ENCODE measurements around the gene KCNK18. TPM values are rescaled to one million over a fixed set of nuclear protein-coding genes. Genes with fewer than 3 reads are reported as not detected.

KCNK18 gene
- total and polyA plus RNA-seq, 2 donors (not counting 3 experiments of a cell fraction or from before 2014, with no cell fraction given): not detected

- H3K27me3 ChIP-seq (ENCODE audit: control insufficient read depth in 2 of 2, insufficient read depth in 2 of 2, low read length in 2 of 2): peaks cover 1 to 5% of the 10 kb centered on the region in 2 experiments
- CTCF ChIA-PET: interaction anchor here (0.8 to 6.2 kb wide), 5 partner anchors 10 to 1240 kb away, joined by 3 to 240 read pairs (median 4); no protein-coding TSS in a partner anchor
- no peak overlapping the region for H3K9ac ChIP-seq (replicated peaks; ENCODE audit: extremely low read depth, insufficient read depth, low read length)
- intact Hi-C loops (cut with micrococcal nuclease): loop anchor here (5.0 kb wide), 1 partner anchor 259 kb away; no protein-coding TSS in a partner anchor
- H4K20me1 ChIP-seq (replicated peaks; ENCODE audit: control insufficient read depth, extremely low read depth, insufficient read depth, low read length): no peaks in the 10 kb centered on the region
- H3K9me1 ChIP-seq (replicated peaks; ENCODE audit: control insufficient read depth, extremely low read depth, insufficient read depth, low read length): no peaks in the 10 kb centered on the region
- dilution Hi-C loops (cut with MboI; ENCODE audit: extremely low pct_ligation_motif_present, low sequenced_read_pairs): no loop called here
- H3K36me3 ChIP-seq (ENCODE audit: control insufficient read depth in 2 of 2, extremely low read depth in 1 of 2, insufficient read depth in 2 of 2, low read length in 2 of 2): no peaks in the 10 kb centered on the region
- H3K4me1 ChIP-seq (ENCODE audit: control insufficient read depth, extremely low read depth, insufficient read depth, low read length): peaks cover 5% of the 10 kb centered on the region
- TF ChIP-seq MAX (IDR thresholded peaks at IDR 0.05; ENCODE audit: insufficient read depth, insufficient read length): no peak
- no peak for TF ChIP-seq POLR2AphosphoS5 (IDR thresholded peaks at IDR 0.05; ENCODE audit: insufficient read depth, low read depth, low read length)
- no peak for TF ChIP-seq JUN (IDR thresholded peaks at IDR 0.05; ENCODE audit: borderline replicate concordance, insufficient read depth, insufficient read length, low read depth)
- TF ChIP-seq GATA2 (IDR thresholded peaks at IDR 0.05; ENCODE audit: insufficient read depth, insufficient read length, low read depth, low read length): no peak
- TF ChIP-seq POLR2A (IDR thresholded peaks at IDR 0.05; ENCODE audit: low read depth, low read length): no peak
- no peak for TF ChIP-seq EZH2 (IDR thresholded peaks at IDR 0.05; ENCODE audit: borderline replicate concordance, low read depth, low read length, severe bottlenecking)
- TF ChIP-seq CTCF (IDR thresholded peaks at IDR 0.05; ENCODE audit: extremely low read depth in 1 of 2, insufficient read depth in 1 of 2, low read depth in 1 of 2, low read length in 2 of 2): no peak
- no peak for TF ChIP-seq MYC (IDR thresholded peaks at IDR 0.05; ENCODE audit: low read depth, low read length)
- no peak for TF ChIP-seq FOS (IDR thresholded peaks at IDR 0.05; ENCODE audit: borderline replicate concordance, insufficient read depth, low read length)
- no peak for FAIRE-seq
- POLR2A ChIA-PET: no interaction called here
- H3K9me3 ChIP-seq (replicated peaks; ENCODE audit: control insufficient read depth, insufficient read depth, low read length): no peaks in the 10 kb centered on the region
- no peak overlapping the region for H2AFZ ChIP-seq (ENCODE audit: low read depth, low read length)
- BruUV-seq (replicated peaks): no TSS peak
- no peak overlapping the region for H3K4me3 ChIP-seq (replicated peaks in 1 of 3; ENCODE audit: insufficient read depth in 1 of 3, low read depth in 1 of 3, low read length in 3 of 3)
- H3K27ac ChIP-seq (ENCODE audit: insufficient read depth, low read depth, low read length): no peak overlapping the region
- no peak for DNase-seq (ENCODE audit: low read depth, low spot score)
- no peaks in the 10 kb centered on the region for H3K79me2 ChIP-seq (ENCODE audit: control insufficient read depth, insufficient read depth, low read length)
- H3K4me2 ChIP-seq (ENCODE audit: insufficient read depth, low read length): no peak overlapping the region
Observed at GRCh38 chr10:117218654-117219053, 21.4 kb downstream of the KCNK18 start.
